Liver (tissue), 9 donors: ENCODE results near the gene CTNNA1. TPM values are rescaled to one million over a fixed set of nuclear protein-coding genes. Genes with fewer than 3 reads are reported as not detected.

Experiments
- DNase-seq: peaks from one replicate; pipeline ENCODE4 v3.0.0-alpha.2; 2017; ENCODE audit warnings: low spot score
- H3K27ac ChIP-seq, 2 donors: one replicate each; pipeline ENCODE4 v1.7.0; 2013; ENCODE audit warnings: inconsistent platforms in 2 of 2, low read length in 2 of 2, control low read depth in 1 of 2, low read depth in 1 of 2, mild to moderate bottlenecking in 1 of 2
- H3K27me3 ChIP-seq, 4 donors: one replicate each; pipeline versions ENCODE4 v1.6.1 to v1.7.0; 2013; ENCODE audit warnings: low read length in 3 of 4, inconsistent platforms in 1 of 4, mild to moderate bottlenecking in 1 of 4, moderate library complexity in 1 of 4; ENCODE audit not compliant: control insufficient read depth in 4 of 4, insufficient read depth in 4 of 4
- H3K36me3 ChIP-seq, 4 donors: one replicate each; pipeline versions ENCODE4 v1.6.1 to v1.7.0; 2013; ENCODE audit warnings: low read length in 3 of 4, mild to moderate bottlenecking in 3 of 4, low read depth in 1 of 4, moderate library complexity in 1 of 4; ENCODE audit not compliant: control insufficient read depth in 4 of 4, insufficient read depth in 3 of 4
- H3K4me1 ChIP-seq, 4 donors: one replicate each; pipeline versions ENCODE4 v1.6.1 to v1.7.0; 2013; ENCODE audit warnings: low read length in 3 of 4, mild to moderate bottlenecking in 3 of 4, moderate library complexity in 1 of 4; ENCODE audit not compliant: control insufficient read depth in 4 of 4, insufficient read depth in 4 of 4
- H3K4me3 ChIP-seq, 3 donors: one replicate each; pipeline versions ENCODE4 v1.6.1 to v1.7.0; 2013; ENCODE audit warnings: low read length in 3 of 3, control low read depth in 1 of 3, low read depth in 1 of 3, mild to moderate bottlenecking in 1 of 3
- H3K9ac ChIP-seq, 2 donors: one replicate each; pipeline ENCODE4 v1.7.0; 2013; ENCODE audit warnings: low read length in 2 of 2, mild to moderate bottlenecking in 2 of 2, moderate library complexity in 2 of 2, control low read depth in 1 of 2, low read depth in 1 of 2
- H3K9me3 ChIP-seq, 4 donors: one replicate each; pipeline versions ENCODE4 v1.6.1 to v1.7.0; 2013; ENCODE audit warnings: low read length in 3 of 4; ENCODE audit not compliant: control insufficient read depth in 4 of 4
- ATF3 ChIP-seq: IDR thresholded peaks from 2 replicates; pipeline ENCODE4 v1.6.1; 2016; ENCODE audit warnings: antibody characterized with exemption
- CTCF ChIP-seq: fragments of 150-350 bp; IDR thresholded peaks from 2 replicates; pipeline ENCODE4 v1.5.1; 2017; ENCODE audit warnings: improper control_type of control experiment, low read depth, low read length; ENCODE audit not compliant: missing input control
- EGR1 ChIP-seq, 2 donors: IDR thresholded peaks; 2 replicates each; pipeline ENCODE4 v1.6.1; 2016 to 2018; ENCODE audit warnings: antibody characterized with exemption in 2 of 2, low read depth in 2 of 2
- FOXA1 ChIP-seq: IDR thresholded peaks from 2 replicates; pipeline ENCODE4 v1.6.1; 2016; ENCODE audit warnings: antibody characterized with exemption
- FOXA2 ChIP-seq: IDR thresholded peaks from 2 replicates; pipeline ENCODE4 v1.6.1; 2016; ENCODE audit warnings: antibody characterized with exemption
- GABPA ChIP-seq, 2 donors: IDR thresholded peaks in 1 of 2; conservative IDR thresholded peaks in 1 of 2; 2 replicates each; pipeline ENCODE4 v1.6.1; 2016; ENCODE audit warnings: antibody characterized with exemption in 2 of 2, mild to moderate bottlenecking in 1 of 2, moderate library complexity in 1 of 2
- HNF4A ChIP-seq, 2 donors: conservative IDR thresholded peaks; 2 replicates each; pipeline ENCODE4 v1.6.1; 2016; ENCODE audit warnings: antibody characterized with exemption in 2 of 2, mild to moderate bottlenecking in 2 of 2
- HNF4G ChIP-seq: IDR thresholded peaks from 2 replicates; pipeline ENCODE4 v1.6.1; 2016; ENCODE audit warnings: antibody characterized with exemption
- JUND ChIP-seq, 2 donors: IDR thresholded peaks; 2 replicates each; pipeline ENCODE4 v1.6.1; 2016; ENCODE audit warnings: antibody characterized with exemption in 2 of 2
- MAX ChIP-seq: IDR thresholded peaks from 2 replicates; pipeline ENCODE4 v1.6.1; 2016; ENCODE audit warnings: antibody characterized with exemption
- NR2F2 ChIP-seq: IDR thresholded peaks from 2 replicates; pipeline ENCODE4 v1.6.1; 2016; ENCODE audit warnings: antibody characterized with exemption
- REST ChIP-seq: IDR thresholded peaks from 2 replicates; pipeline ENCODE4 v1.6.1; 2016; ENCODE audit warnings: antibody characterized with exemption, mild to moderate bottlenecking
- RXRA ChIP-seq, 2 donors: IDR thresholded peaks; 2 replicates each; pipeline ENCODE4 v1.6.1; 2017 to 2018; ENCODE audit warnings: antibody characterized with exemption in 2 of 2, mild to moderate bottlenecking in 1 of 2
- SP1 ChIP-seq: IDR thresholded peaks from 2 replicates; pipeline ENCODE4 v1.6.1; 2018; ENCODE audit warnings: antibody characterized with exemption, mild to moderate bottlenecking
- TAF1 ChIP-seq: conservative IDR thresholded peaks from 2 replicates; pipeline ENCODE4 v1.6.1; 2016; ENCODE audit warnings: antibody characterized with exemption, mild to moderate bottlenecking
- YY1 ChIP-seq: IDR thresholded peaks from 2 replicates; pipeline ENCODE4 v1.6.1; 2016; ENCODE audit warnings: antibody characterized with exemption, mild to moderate bottlenecking
- ZBTB33 ChIP-seq: IDR thresholded peaks from 2 replicates; pipeline ENCODE4 v1.6.1; 2016; ENCODE audit warnings: antibody characterized with exemption
- WGBS: extraction: QIAGEN DNeasy Blood & Tissue Kit; methylation state at CpG from one replicate; pipeline ENCODE4 v1.1.7; 2013; 5-methylcytosine and 5-hydroxymethylcytosine counted together
- polyA plus RNA-seq, 2 donors: library from polyadenylated mRNA; stranded (reverse) in 1 of 2; unstranded in 1 of 2; fragments of 200-250 nt in 1 of 2; fragments of >200 nt in 1 of 2; fragmentation: Nextera tagmentation in 1 of 2; extraction: Ambion mirVana in 1 of 2; gene quantifications; one replicate each; pipeline versions ENCODE4 v1.2.1 to v1.2.3, GENCODE V29; 2013 to 2015
- total RNA-seq, 2 donors: library from RNA; depleted of rRNA; stranded (reverse); fragments of >200 nt; gene quantifications; one replicate each; pipeline ENCODE4 v1.2.3, GENCODE V29; 2014
- donor health status: healthy.
- donor health status: healthy.
- donor health status: healthy.
- donor health status: healthy.
- donor health status: healthy.

The CTNNA1 gene
- total and polyA plus RNA-seq, 4 donors: 39.9 to 150 (median 103) TPM

- H3K9ac ChIP-seq: no peak overlapping the region
- no peak for DNase-seq
- H3K4me1 ChIP-seq: no peaks in the 10 kb centered on the region
- H3K36me3 ChIP-seq: no peaks in the 10 kb centered on the region
- no peak overlapping the region for H3K27ac ChIP-seq
- H3K9me3 ChIP-seq: no peaks in the 10 kb centered on the region
- H3K4me3 ChIP-seq: no peak overlapping the region
- no peak for TF ChIP-seq FOXA2
- TF ChIP-seq FOXA1: no peak
- no peak for TF ChIP-seq GABPA (IDR thresholded peaks at IDR 0.05 in 1 of 2, conservative IDR thresholded peaks at IDR 0.05 in 1 of 2)
- no peak for TF ChIP-seq ATF3
- TF ChIP-seq YY1: no peak
- TF ChIP-seq HNF4G: no peak
- TF ChIP-seq HNF4A (conservative IDR thresholded peaks at IDR 0.05): no peak
- TF ChIP-seq TAF1: no peak
- TF ChIP-seq MAX: no peak
- TF ChIP-seq ZBTB33: no peak
- TF ChIP-seq RXRA (IDR thresholded peaks at IDR 0.05): no peak
- TF ChIP-seq CTCF: no peak
- TF ChIP-seq SP1: no peak
- TF ChIP-seq JUND (IDR thresholded peaks at IDR 0.05): no peak
- TF ChIP-seq NR2F2: no peak
- no peak for TF ChIP-seq REST
- no peak for TF ChIP-seq EGR1 (IDR thresholded peaks at IDR 0.05; ENCODE audit: low read depth in 2 of 2)
- WGBS: 94% methylated on average over 8 of the region's 8 CpGs
- no peaks in the 10 kb centered on the region for H3K27me3 ChIP-seq
These were observed 40.9 kb upstream of the CTNNA1 start for GRCh38 chr5:138712324-138712723.

GRCh38 chr5:138712791-138713190 lies 40.4 kb upstream of the CTNNA1 start:
- WGBS: 87% methylated on average over 5 of the region's 5 CpGs
- TF ChIP-seq HNF4G: no peak
- no peak for TF ChIP-seq FOXA1
- no peak for TF ChIP-seq REST
- TF ChIP-seq JUND (IDR thresholded peaks at IDR 0.05): no peak
- TF ChIP-seq ATF3: no peak
- Histone ChIP-seq H3K9ac (no peak overlapping the region), H3K27me3 (no peaks in the 10 kb centered on the region), H3K27ac (no peak overlapping the region), H3K4me1 (no peaks in the 10 kb centered on the region), H3K9me3 (no peaks in the 10 kb centered on the region), H3K36me3 (no peaks in the 10 kb centered on the region), H3K4me3 (no peak overlapping the region)
- no peak for DNase-seq
